Measurements from ENCODE around the gene RSL1D1.
"Not testable (repeated sequence)": the region's sequence is repeated elsewhere in the genome, so short reads cannot be mapped to it uniquely, and the experiment has no call there.

RSL1D1 gene

DNA sequence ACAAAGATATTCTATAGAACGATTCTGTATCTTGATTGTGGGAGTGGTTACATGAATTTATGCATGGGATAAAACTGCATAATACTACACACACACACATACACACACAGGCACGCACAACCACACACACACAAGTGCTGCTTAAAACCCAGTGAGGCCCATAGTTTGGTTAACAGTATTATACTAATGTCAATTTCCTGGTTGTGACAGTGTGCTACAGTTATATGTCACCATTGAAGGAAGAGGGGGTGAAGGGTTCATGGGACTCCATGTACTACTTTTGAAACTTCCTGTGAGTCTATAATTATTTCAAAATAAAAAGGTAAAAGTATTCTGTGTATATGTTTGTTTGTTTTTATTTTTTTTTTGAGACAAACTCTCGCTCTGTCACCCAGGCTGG, 62.4 kb downstream of the RSL1D1 start:
- Mint-ChIP-seq H3K27me3 (no peaks in the 10 kb centered on the region), H3K4me3 (no peak overlapping the region), H3K9me3 (no peaks in the 10 kb centered on the region), H3K4me1 (ENCODE audit: low read depth in 2 of 2) (peaks cover 35 to 64% of the 10 kb centered on the region in 2 donors), H3K27ac (peak overlapping the region; percentile 76 to 88), H3K36me3 (ENCODE audit: insufficient read depth) (peaks cover 26% of the 10 kb centered on the region)
- DNase-seq (no peak), ATAC-seq (replicated peaks) (no peak)

DNA sequence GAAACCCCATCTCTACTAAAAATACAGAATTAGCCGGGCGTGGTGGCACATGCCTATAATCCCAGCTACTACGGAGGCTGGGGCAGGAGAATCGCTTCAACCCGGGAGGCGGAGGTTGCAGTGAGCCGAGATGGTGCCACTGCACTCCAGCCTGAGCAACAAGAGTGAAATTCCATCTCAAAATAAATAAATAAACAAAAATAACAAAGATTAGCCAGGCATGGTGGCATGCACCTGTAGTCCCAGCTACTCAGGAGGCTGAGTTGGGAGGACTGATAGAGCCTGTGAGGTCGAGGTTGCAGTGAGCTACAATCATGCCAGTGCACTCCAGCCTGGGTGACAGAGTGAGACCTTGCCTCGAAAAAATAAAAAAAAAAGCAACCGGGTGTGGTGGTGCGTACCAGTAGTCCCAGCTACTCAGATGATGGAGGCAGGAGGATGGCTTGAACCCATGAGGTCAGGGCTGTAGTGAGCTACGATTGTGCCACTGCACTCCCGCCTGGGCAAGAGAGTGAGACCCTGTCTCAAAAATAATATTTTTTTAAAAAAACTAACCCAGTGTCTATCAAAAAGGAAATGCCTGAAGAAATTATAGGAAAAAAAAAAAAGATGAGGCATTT, 66.3 kb downstream of the RSL1D1 start:
- peaks cover 39% of the 10 kb centered on the region for H3K36me3 Mint-ChIP-seq (ENCODE audit: insufficient read depth)
- H3K4me1 Mint-ChIP-seq (ENCODE audit: low read depth in 2 of 2), result peaks cover 35 to 49% of the 10 kb centered on the region in 2 donors
- not testable (repeated sequence) for ATAC-seq (replicated peaks); DNase-seq; H3K9me3 Mint-ChIP-seq; H3K27me3 Mint-ChIP-seq
- peak overlapping the region in 1 of 2 donors; percentile 14 for H3K4me3 Mint-ChIP-seq
- peak overlapping the region; percentile 99 for H3K27ac Mint-ChIP-seq

DNA sequence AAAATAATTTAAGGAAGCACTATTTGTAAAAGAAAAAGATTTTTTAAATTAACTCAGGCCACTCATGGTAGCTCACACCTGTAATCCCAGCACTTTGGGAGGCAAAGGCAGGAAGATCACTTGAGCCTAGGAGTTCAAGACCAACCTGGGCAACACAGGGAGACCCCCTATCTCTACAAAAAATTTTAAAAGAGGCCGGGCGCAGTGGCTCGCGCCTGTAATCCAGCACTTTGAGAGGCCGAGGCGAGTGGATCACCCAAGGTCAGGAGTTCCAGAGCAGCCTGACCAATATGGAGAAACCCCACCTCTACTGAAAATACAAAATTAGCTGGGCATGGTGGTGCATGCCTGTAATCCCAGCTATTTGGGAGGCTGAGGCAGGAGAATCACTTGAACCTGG, 67.0 kb downstream of the RSL1D1 start:
- H3K36me3 Mint-ChIP-seq (ENCODE audit: insufficient read depth), result peaks cover 41% of the 10 kb centered on the region
- peak overlapping the region; percentile 99 for H3K27ac Mint-ChIP-seq
- ATAC-seq (replicated peaks); DNase-seq; H3K27me3 Mint-ChIP-seq; H3K9me3 Mint-ChIP-seq: not testable (repeated sequence)
- peak overlapping the region in 1 of 2 donors; percentile 14 for H3K4me3 Mint-ChIP-seq
- peaks cover 35 to 47% of the 10 kb centered on the region in 2 donors for H3K4me1 Mint-ChIP-seq (ENCODE audit: low read depth in 2 of 2)

DNA sequence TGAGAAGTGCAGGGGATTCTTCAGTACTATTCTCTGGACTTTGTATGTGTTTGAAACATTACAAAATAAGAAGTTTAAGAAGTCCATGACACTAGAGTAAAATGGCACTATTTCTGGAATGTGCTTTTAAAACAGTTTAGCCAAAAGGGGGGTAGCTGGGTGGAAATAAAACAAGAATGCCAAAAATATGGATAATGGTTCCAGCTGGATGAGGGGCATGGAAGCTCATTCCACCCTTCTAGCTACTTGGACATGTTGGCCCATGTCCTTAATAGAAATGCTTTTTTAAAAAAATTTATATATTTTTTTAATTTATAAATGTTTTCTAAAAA, 67.3 kb downstream of the RSL1D1 start:
- Mint-ChIP-seq H3K27me3 (no peaks in the 10 kb centered on the region), H3K4me3 (peak overlapping the region; percentile 85 to 88), H3K9me3 (no peaks in the 10 kb centered on the region), H3K27ac (peak overlapping the region; percentile 99), H3K4me1 (ENCODE audit: low read depth in 2 of 2) (peaks cover 35 to 47% of the 10 kb centered on the region in 2 donors), H3K36me3 (ENCODE audit: insufficient read depth) (peaks cover 42% of the 10 kb centered on the region)
- DNase-seq, result no peak
- no peak for ATAC-seq (replicated peaks)
